Fibroblast of the aortic adventitia (primary cell): ENCODE results near the gene ZBTB20. TPM values are rescaled to one million over a fixed set of nuclear protein-coding genes. Genes with fewer than 3 reads are reported as not detected.

Source experiments
- DNase-seq: peaks from one replicate; pipeline ENCODE4 v3.0.0-alpha.2; 2010; ENCODE audit warnings: low read depth
- H3K4me3 ChIP-seq: 2 replicates; pipeline ENCODE4 v1.5.1; 2011; ENCODE audit warnings: low read depth, mild to moderate bottlenecking, control low read depth, low read length, moderate library complexity
- CTCF ChIP-seq: IDR thresholded peaks from 2 replicates; pipeline ENCODE4 v1.5.1; 2011; ENCODE audit warnings: mild to moderate bottlenecking, low read length, control low read depth, inconsistent platforms; ENCODE audit not compliant: insufficient read depth
- total RNA-seq: library from RNA; depleted of rRNA; stranded (reverse); fragments of >200 nt; gene quantifications from 2 replicates; pipeline ENCODE4 v1.2.3, GENCODE V29; 2012; ENCODE audit warnings: low replicate concordance

ZBTB20 gene
- total RNA-seq, 1 donor = 47.2 TPM

- no peak for DNase-seq
Observed at GRCh38 chr3:114718898-114719210, 428.2 kb downstream of the ZBTB20 start.

GRCh38 chr3:114718071-114718897 lies 428.8 kb downstream of the ZBTB20 start:
- no peak overlapping the region for H3K4me3 ChIP-seq
- DNase-seq = peak; percentile 2
- no peak for TF ChIP-seq CTCF

More at GRCh38 chr3:114718898-114719210, 428.2 kb downstream of the ZBTB20 start:
- TF ChIP-seq CTCF = no peak
- H3K4me3 ChIP-seq = no peak overlapping the region

GRCh38 chr3:114716916-114717315 lies 430.2 kb downstream of the ZBTB20 start:
- TF ChIP-seq CTCF = no peak
- no peak for DNase-seq
- no peak overlapping the region for H3K4me3 ChIP-seq

- no peak overlapping the region for H3K4me3 ChIP-seq
- no peak for DNase-seq
- no peak for TF ChIP-seq CTCF
Observed at GRCh38 chr3:114716126-114716525, 431.0 kb downstream of the ZBTB20 start.

- no peak for TF ChIP-seq CTCF
- H3K4me3 ChIP-seq = no peak overlapping the region
- DNase-seq = no peak
Observed at GRCh38 chr3:114714957-114715460, 432.1 kb downstream of the ZBTB20 start.

- no peak for TF ChIP-seq CTCF
- DNase-seq = no peak
- H3K4me3 ChIP-seq = no peak overlapping the region
Observed at GRCh38 chr3:114714237-114714636, 432.9 kb downstream of the ZBTB20 start.
